ENCODE results near the gene RBFOX2. TPM values are rescaled to one million over a fixed set of nuclear protein-coding genes. Genes with fewer than 3 reads are reported as not detected.

RBFOX2 gene
- total and polyA plus RNA-seq, 2 of the 8 experiments (the other 6 are each of a cell fraction or from before 2014, with no cell fraction given), result 121 to 122 TPM

GRCh38 chr22:35958334-35958733 is 70.3 kb downstream of the RBFOX2 start:
- Histone ChIP-seq H2BK5ac (ENCODE audit: low read depth, low read length) (no peak overlapping the region), H3K4me3 (ENCODE audit: extremely low read depth in 1 of 4, insufficient read depth in 2 of 4, low read depth in 3 of 4, low read length in 4 of 4) (no peak overlapping the region), H2BK20ac (ENCODE audit: low read length) (no peak overlapping the region), H3K23me2 (ENCODE audit: low read depth, low read length) (peaks cover 2% of the 10 kb centered on the region; the same call in 1 of the 2 replicates), H3K4me2 (ENCODE audit: insufficient read depth in 1 of 2, low read depth in 2 of 2, low read length in 2 of 2) (no peak overlapping the region), H2AK5ac (ENCODE audit: low read depth, low read length) (no peak overlapping the region), H3K27me3 (replicated peaks in 1 of 4; ENCODE audit: control insufficient read depth in 3 of 4, extremely low read depth in 1 of 4, insufficient read depth in 3 of 4, low read length in 3 of 4) (no peaks in the 10 kb centered on the region), H2BK15ac (ENCODE audit: low read length) (no peak overlapping the region), H3K56ac (replicated peaks; ENCODE audit: insufficient read length, low read depth, low read length) (no peak overlapping the region), H3K79me2 (ENCODE audit: control insufficient read depth in 1 of 2, insufficient read depth in 2 of 2, low read length in 2 of 2) (peaks cover 5 to 82% of the 10 kb centered on the region in 2 experiments; a peak in 3 of 4 replicates), H2BK12ac (ENCODE audit: low read depth, low read length) (no peak overlapping the region), H3K18ac (ENCODE audit: extremely low read depth, low read length) (no peak overlapping the region), H3K23ac (ENCODE audit: insufficient read length) (no peak overlapping the region), H3K14ac (ENCODE audit: insufficient read length) (no peak overlapping the region), H4K91ac (replicated peaks; ENCODE audit: insufficient read length, low read length) (no peak overlapping the region), H3K36me3 (ENCODE audit: control insufficient read depth in 2 of 4, insufficient read depth in 4 of 4, low read length in 3 of 4) (no peaks in the 10 kb centered on the region; a peak in 1 of 8 replicates), H4K20me1 (replicated peaks in 1 of 2; ENCODE audit: control insufficient read depth in 1 of 2, insufficient read depth in 2 of 2, low read length in 2 of 2) (peaks cover 0 to 2% of the 10 kb centered on the region in 2 experiments), H2AFZ (ENCODE audit: low read length) (no peak overlapping the region), H3K27ac (ENCODE audit: low read depth, low read length) (no peak overlapping the region), H3K9me3 (ENCODE audit: insufficient read depth in 2 of 2, low read depth in 1 of 2, low read length in 1 of 2) (no peaks in the 10 kb centered on the region), H2BK120ac (replicated peaks; ENCODE audit: low read depth, low read length) (no peak overlapping the region), H4K8ac (ENCODE audit: extremely low read depth, insufficient read depth, low read length) (no peak overlapping the region), H3K4me1 (replicated peaks in 1 of 4; ENCODE audit: control insufficient read depth in 3 of 4, insufficient read depth in 4 of 4, low read length in 3 of 4) (peaks cover 2 to 11% (median 6%) of the 10 kb centered on the region in 4 experiments; a peak in 5 of 7 replicates), H3K4ac (replicated peaks; ENCODE audit: insufficient read length, low read depth, low read length) (no peak overlapping the region), H4K5ac (ENCODE audit: insufficient read length, low read depth, low read length) (no peak overlapping the region), H3K79me1 (ENCODE audit: low read depth, low read length) (peaks cover 2% of the 10 kb centered on the region; the same call in 1 of the 2 replicates), H3K9ac (replicated peaks in 1 of 4; ENCODE audit: extremely low read depth in 1 of 4, low read depth in 3 of 4, low read length in 3 of 4) (no peak overlapping the region)
- POLR2A ChIA-PET (ENCODE audit: partially characterized antibody), result no interaction called here
- FAIRE-seq, result no peak
- WGBS, 2 experiments (ENCODE audit: extremely low coverage in 1 of 2, insufficient coverage in 1 of 2, insufficient read length in 1 of 2, insufficient replicate concordance in 2 of 2, low coverage in 1 of 2, low lambda C conversion rate in 2 of 2, missing lambda C conversion rate in 1 of 2), result 89% methylated on average over 2 of the region's 2 CpGs; no CpG with 5 or more reads in 1 of the 2 experiments
- CTCF ChIA-PET (ENCODE audit: partially characterized antibody), result interaction anchor here (1.0 to 1.3 kb wide), 2 partner anchors 38 to 107 kb away, joined by 3 to 4 read pairs; no protein-coding TSS in a partner anchor
- DNase-seq (ENCODE audit: low read depth in 1 of 2, low spot score in 2 of 2), result no peak
- no peak for TF ChIP-seq SAP30 (IDR thresholded peaks at IDR 0.05; ENCODE audit: insufficient read depth, insufficient replicate concordance, low read length)
- TF ChIP-seq SUZ12 (IDR thresholded peaks at IDR 0.05; ENCODE audit: low read length), result no peak
- no peak for TF ChIP-seq USF2 (IDR thresholded peaks at IDR 0.05; ENCODE audit: low read length)
- TF ChIP-seq SP2 (IDR thresholded peaks at IDR 0.05; ENCODE audit: low read length), result no peak
- TF ChIP-seq PHF8 (conservative IDR thresholded peaks at IDR 0.05; ENCODE audit: low read depth, low read length), result no peak
- TF ChIP-seq HDAC6 (IDR thresholded peaks at IDR 0.05; ENCODE audit: low read depth, low read length), result no peak
- no peak for TF ChIP-seq ATF2 (IDR thresholded peaks at IDR 0.05; ENCODE audit: low read length)
- no peak for TF ChIP-seq CBX5 (IDR thresholded peaks at IDR 0.05; ENCODE audit: low read depth, low read length)
- TF ChIP-seq KDM1A (IDR thresholded peaks at IDR 0.05; ENCODE audit: borderline replicate concordance, low read length), result no peak
- no peak for TF ChIP-seq NRF1 (IDR thresholded peaks at IDR 0.05; ENCODE audit: low read depth, low read length)
- TF ChIP-seq BRCA1 (IDR thresholded peaks at IDR 0.05; ENCODE audit: low read depth, low read length), result no peak

All from H1 (cell line).